HUES6 (cell line): ENCODE measurements around the gene MADCAM1.
"Not testable (repeated sequence)": the region's sequence is repeated elsewhere in the genome, so short reads cannot be mapped to it uniquely, and the experiment has no call there.

Source experiments
- H3K27ac ChIP-seq: 2 replicates; pipeline ENCODE4 v1.7.0; 2013; ENCODE audit warnings: low read depth, mild to moderate bottlenecking, low read length, inconsistent platforms
- H3K27me3 ChIP-seq: 2 replicates; pipeline ENCODE4 v1.6.1; 2013; ENCODE audit warnings: low read length; ENCODE audit not compliant: control insufficient read depth, insufficient read depth
- H3K36me3 ChIP-seq: 2 replicates; pipeline ENCODE4 v1.6.1; 2013; ENCODE audit warnings: low read length; ENCODE audit not compliant: control insufficient read depth, insufficient read depth
- H3K4me1 ChIP-seq: 2 replicates; pipeline ENCODE4 v1.6.1; 2013; ENCODE audit warnings: low read length; ENCODE audit not compliant: control insufficient read depth, insufficient read depth
- H3K4me3 ChIP-seq: 2 replicates; pipeline ENCODE4 v1.5.1; 2013; ENCODE audit warnings: low read depth, low read length
- H3K9ac ChIP-seq: one replicate; pipeline ENCODE4 v1.6.1; 2013; ENCODE audit warnings: mild to moderate bottlenecking, low read length
- H3K9me3 ChIP-seq: 2 replicates; pipeline ENCODE4 v1.6.1; 2013; ENCODE audit warnings: low read depth, low read length; ENCODE audit not compliant: control insufficient read depth, insufficient read depth

MADCAM1 gene

GRCh38 chr19:496112-496665 is at the start of gene MADCAM1:
Gene MADCAM1 (plus strand): TSS chr19:496486. CDS start chr19:496500, 14 bp downstream.
- Histone ChIP-seq H3K4me3 (peak within 1 kb of the TSS; percentile 73), H3K36me3 (no peaks in the 10 kb centered on the region), H3K4me1 (peaks cover 4% of the 10 kb centered on the region; the same call in 1 of the 2 replicates), H3K27me3 (peaks cover 37% of the 10 kb centered on the region), H3K9ac (no peak within 1 kb of the TSS), H3K27ac (no peak within 1 kb of the TSS), H3K9me3 (no peaks in the 10 kb centered on the region)

GRCh38 chr19:447064-447426 is 49.2 kb upstream of the MADCAM1 start:
- H3K36me3 ChIP-seq: no peaks in the 10 kb centered on the region
- H3K4me3 ChIP-seq: no peak overlapping the region
- no peaks in the 10 kb centered on the region for H3K27me3 ChIP-seq
- H3K27ac ChIP-seq: no peak overlapping the region
- peaks cover 10% of the 10 kb centered on the region for H3K9me3 ChIP-seq
- no peaks in the 10 kb centered on the region for H3K4me1 ChIP-seq
- H3K9ac ChIP-seq: no peak overlapping the region

- no peak overlapping the region for H3K4me3 ChIP-seq
- no peaks in the 10 kb centered on the region for H3K4me1 ChIP-seq
- no peak overlapping the region for H3K9ac ChIP-seq
- peaks cover 10% of the 10 kb centered on the region for H3K9me3 ChIP-seq
- no peak overlapping the region for H3K27ac ChIP-seq
- H3K27me3 ChIP-seq: no peaks in the 10 kb centered on the region
- H3K36me3 ChIP-seq: no peaks in the 10 kb centered on the region
Measured at GRCh38 chr19:447816-448560, 48.3 kb upstream of the MADCAM1 start.

GRCh38 chr19:449916-450315 is 46.4 kb upstream of the MADCAM1 start:
- Histone ChIP-seq H3K9me3 (peaks cover 10% of the 10 kb centered on the region), H3K9ac (no peak overlapping the region), H3K27ac (no peak overlapping the region), H3K36me3 (no peaks in the 10 kb centered on the region), H3K27me3 (no peaks in the 10 kb centered on the region), H3K4me3 (no peak overlapping the region), H3K4me1 (no peaks in the 10 kb centered on the region)

GRCh38 chr19:450912-451481 is 45.3 kb upstream of the MADCAM1 start:
- H3K27ac ChIP-seq, H3K9ac ChIP-seq, H3K4me3 ChIP-seq, H3K36me3 ChIP-seq, H3K4me1 ChIP-seq, H3K27me3 ChIP-seq: not testable (repeated sequence)
- peaks cover 10% of the 10 kb centered on the region for H3K9me3 ChIP-seq

GRCh38 chr19:452829-453228 is 43.5 kb upstream of the MADCAM1 start:
- H3K4me1 ChIP-seq: no peaks in the 10 kb centered on the region
- no peaks in the 10 kb centered on the region for H3K27me3 ChIP-seq
- peaks cover 10% of the 10 kb centered on the region for H3K9me3 ChIP-seq
- no peaks in the 10 kb centered on the region for H3K36me3 ChIP-seq
- no peak overlapping the region for H3K27ac ChIP-seq
- H3K9ac ChIP-seq: no peak overlapping the region
- H3K4me3 ChIP-seq: no peak overlapping the region

GRCh38 chr19:453606-454005 is 42.7 kb upstream of the MADCAM1 start:
- Histone ChIP-seq H3K4me1 (no peaks in the 10 kb centered on the region), H3K9me3 (peaks cover 10% of the 10 kb centered on the region), H3K9ac (no peak overlapping the region), H3K27ac (no peak overlapping the region), H3K36me3 (no peaks in the 10 kb centered on the region), H3K27me3 (no peaks in the 10 kb centered on the region), H3K4me3 (no peak overlapping the region)

- Histone ChIP-seq H3K9me3 (peaks cover 10% of the 10 kb centered on the region), H3K27me3 (peaks cover 8% of the 10 kb centered on the region), H3K36me3 (no peaks in the 10 kb centered on the region), H3K4me3 (no peak overlapping the region), H3K4me1 (no peaks in the 10 kb centered on the region), H3K27ac (no peak overlapping the region), H3K9ac (no peak overlapping the region)
Measured at GRCh38 chr19:455031-455705, 41.1 kb upstream of the MADCAM1 start.

GRCh38 chr19:455851-456546 is 40.3 kb upstream of the MADCAM1 start:
- Histone ChIP-seq H3K4me1 (no peaks in the 10 kb centered on the region), H3K4me3 (no peak overlapping the region), H3K36me3 (no peaks in the 10 kb centered on the region), H3K9ac (no peak overlapping the region), H3K27me3 (peaks cover 8% of the 10 kb centered on the region), H3K9me3 (peaks cover 4% of the 10 kb centered on the region), H3K27ac (no peak overlapping the region)

- H3K27me3 ChIP-seq: peaks cover 10% of the 10 kb centered on the region
- no peaks in the 10 kb centered on the region for H3K36me3 ChIP-seq
- H3K9me3 ChIP-seq: no peaks in the 10 kb centered on the region
- H3K4me1 ChIP-seq: no peaks in the 10 kb centered on the region
- H3K4me3 ChIP-seq: no peak overlapping the region
- no peak overlapping the region for H3K27ac ChIP-seq
- no peak overlapping the region for H3K9ac ChIP-seq
Measured at GRCh38 chr19:456547-457110, 39.7 kb upstream of the MADCAM1 start.
